Measurements from ENCODE around the gene PPFIBP2. TPM values are rescaled to one million over a fixed set of nuclear protein-coding genes. Genes with fewer than 3 reads are reported as not detected.

Gene PPFIBP2
- total RNA-seq, 4 donors from 2014 or later = 64.3 to 91.9 (median 71.6) TPM

DNA sequence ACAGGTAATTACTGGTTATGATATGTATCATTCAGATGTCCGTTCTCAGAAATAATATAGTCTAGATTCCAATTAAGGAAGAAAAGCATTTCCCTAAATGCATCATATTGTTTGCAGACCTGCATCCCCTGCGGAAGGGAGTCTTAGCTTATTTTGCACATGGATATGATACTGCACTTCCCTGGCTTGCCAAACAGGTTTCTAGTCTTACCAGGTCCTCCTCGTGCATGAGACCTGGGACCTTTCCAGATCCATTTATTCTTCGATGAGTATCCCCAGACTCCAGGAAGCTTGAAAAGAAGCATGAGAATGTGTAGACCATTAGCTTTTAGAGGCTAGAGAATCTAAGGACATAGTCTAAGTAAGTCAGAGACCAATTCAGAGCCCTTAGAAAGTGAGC lies 128.9 kb downstream of the PPFIBP2 start:
- peaks cover 14% of the 10 kb centered on the region in 2 donors for H3K36me3 ChIP-seq
- TF ChIP-seq POLR2A (IDR thresholded peaks at IDR 0.05) = no peak
- TF ChIP-seq, protein P1, sequence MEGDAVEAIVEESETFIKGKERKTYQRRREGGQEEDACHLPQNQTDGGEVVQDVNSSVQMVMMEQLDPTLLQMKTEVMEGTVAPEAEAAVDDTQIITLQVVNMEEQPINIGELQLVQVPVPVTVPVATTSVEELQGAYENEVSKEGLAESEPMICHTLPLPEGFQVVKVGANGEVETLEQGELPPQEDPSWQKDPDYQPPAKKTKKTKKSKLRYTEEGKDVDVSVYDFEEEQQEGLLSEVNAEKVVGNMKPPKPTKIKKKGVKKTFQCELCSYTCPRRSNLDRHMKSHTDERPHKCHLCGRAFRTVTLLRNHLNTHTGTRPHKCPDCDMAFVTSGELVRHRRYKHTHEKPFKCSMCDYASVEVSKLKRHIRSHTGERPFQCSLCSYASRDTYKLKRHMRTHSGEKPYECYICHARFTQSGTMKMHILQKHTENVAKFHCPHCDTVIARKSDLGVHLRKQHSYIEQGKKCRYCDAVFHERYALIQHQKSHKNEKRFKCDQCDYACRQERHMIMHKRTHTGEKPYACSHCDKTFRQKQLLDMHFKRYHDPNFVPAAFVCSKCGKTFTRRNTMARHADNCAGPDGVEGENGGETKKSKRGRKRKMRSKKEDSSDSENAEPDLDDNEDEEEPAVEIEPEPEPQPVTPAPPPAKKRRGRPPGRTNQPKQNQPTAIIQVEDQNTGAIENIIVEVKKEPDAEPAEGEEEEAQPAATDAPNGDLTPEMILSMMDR (IDR thresholded peaks at IDR 0.05) = no peak
- no peaks in the 10 kb centered on the region for H3K27me3 ChIP-seq
- H3K27ac ChIP-seq = peak overlapping the region; percentile 50 to 71 (median 62)
- intact Hi-C loops (cut with DNase I) = no loop called here
- 38 to 41% methylated on average over 4 of the region's 4 CpGs for WGBS, 2 donors
- no peaks in the 10 kb centered on the region for H3K9me3 ChIP-seq
- H3K4me3 ChIP-seq (replicated peaks in 1 of 3) = no peak overlapping the region
- H3K4me1 ChIP-seq = peaks cover 26 to 38% of the 10 kb centered on the region in 2 donors
- peak; percentile 44 to 60 for DNase-seq

DNA sequence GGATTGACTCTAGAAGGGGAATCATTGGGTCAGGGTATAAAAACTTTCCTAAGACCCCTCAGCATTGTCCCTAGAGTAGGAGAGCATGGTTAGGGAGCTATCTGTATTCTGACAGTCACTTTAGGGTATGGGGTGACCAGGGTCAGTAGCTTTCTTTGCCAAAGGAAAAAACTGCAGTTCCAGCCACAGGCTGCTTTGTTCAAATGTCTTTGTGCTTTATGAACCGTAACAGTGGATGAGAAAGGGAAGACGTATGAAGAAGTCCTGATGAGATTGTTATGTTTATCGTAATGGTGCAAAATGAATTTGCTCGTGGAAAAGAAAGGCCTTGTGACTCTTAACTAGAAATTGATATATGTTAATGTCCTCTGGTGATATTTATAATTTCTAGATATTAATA lies 129.5 kb downstream of the PPFIBP2 start:
- no peak for DNase-seq
- intact Hi-C loops (cut with DNase I) = no loop called here
- no peak for TF ChIP-seq POLR2A (IDR thresholded peaks at IDR 0.05)
- TF ChIP-seq, protein P1 (IDR thresholded peaks at IDR 0.05) = no peak
- no peaks in the 10 kb centered on the region for H3K27me3 ChIP-seq
- no peak overlapping the region for H3K4me3 ChIP-seq (replicated peaks in 1 of 3)
- peaks cover 14 to 17% of the 10 kb centered on the region in 2 donors for H3K36me3 ChIP-seq
- peak overlapping the region; percentile 50 to 71 (median 62) for H3K27ac ChIP-seq
- no peaks in the 10 kb centered on the region for H3K9me3 ChIP-seq
- peaks cover 24 to 33% of the 10 kb centered on the region in 2 donors for H3K4me1 ChIP-seq
- WGBS, 2 donors = 55 to 56% methylated on average over 4 of the region's 4 CpGs

DNA sequence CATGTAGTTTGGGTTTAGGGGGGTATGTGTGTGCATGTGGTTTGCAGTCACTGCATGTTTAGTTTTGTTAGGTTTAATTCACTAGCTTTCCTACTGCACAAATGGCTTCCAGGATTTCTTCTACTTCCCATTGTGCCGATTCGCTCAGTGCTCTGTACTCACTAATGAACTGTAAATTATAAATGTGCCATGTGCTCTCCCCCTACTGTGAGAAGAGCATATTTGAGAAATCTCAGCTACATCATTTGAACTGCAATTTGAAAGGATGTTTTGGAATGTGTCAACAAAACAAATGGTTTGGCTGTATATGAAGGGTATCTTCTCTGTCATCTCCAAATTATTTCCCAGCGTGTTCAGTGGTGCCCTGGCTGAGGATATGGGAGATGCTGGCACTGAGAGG lies 131.4 kb downstream of the PPFIBP2 start:
- no peak overlapping the region for H3K4me3 ChIP-seq (replicated peaks in 1 of 3)
- H3K36me3 ChIP-seq = peaks cover 29 to 32% of the 10 kb centered on the region in 2 donors
- WGBS, 2 donors = 95 to 97% methylated on average over 3 of the region's 3 CpGs
- intact Hi-C loops (cut with DNase I) = no loop called here
- H3K9me3 ChIP-seq = no peaks in the 10 kb centered on the region
- H3K4me1 ChIP-seq = peaks cover 14 to 15% of the 10 kb centered on the region in 2 donors
- TF ChIP-seq, protein P1 (IDR thresholded peaks at IDR 0.05) = no peak
- no peak for TF ChIP-seq POLR2A (IDR thresholded peaks at IDR 0.05)
- no peaks in the 10 kb centered on the region for H3K27me3 ChIP-seq
- no peak for DNase-seq
- no peak overlapping the region for H3K27ac ChIP-seq

DNA sequence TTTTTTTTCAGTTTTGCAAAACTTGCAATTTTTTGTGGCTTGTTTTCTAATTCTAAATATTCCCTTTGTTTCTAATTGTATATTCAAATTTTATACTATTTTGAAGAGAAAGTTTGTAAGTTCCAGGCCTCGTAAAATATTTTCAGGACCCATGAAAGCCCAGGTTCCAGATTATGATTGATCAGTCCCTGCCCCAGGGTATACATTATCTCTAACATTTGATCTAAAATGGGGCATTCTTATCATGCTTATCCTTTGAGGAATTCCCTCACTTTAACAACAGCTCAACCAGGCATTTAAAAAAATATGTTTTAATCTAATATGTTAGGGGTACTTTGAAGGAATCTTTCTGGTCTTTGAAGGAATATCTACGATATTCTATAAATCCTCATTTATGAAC lies 133.1 kb downstream of the PPFIBP2 start:
- H3K9me3 ChIP-seq = no peaks in the 10 kb centered on the region
- peaks cover 7 to 10% of the 10 kb centered on the region in 2 donors for H3K4me1 ChIP-seq
- TF ChIP-seq, protein P1 (IDR thresholded peaks at IDR 0.05) = no peak
- TF ChIP-seq POLR2A (IDR thresholded peaks at IDR 0.05) = no peak
- no peak for DNase-seq
- 96 to 97% methylated on average over 2 of the region's 2 CpGs for whole genome bisulfite sequencing, 2 donors
- H3K27ac ChIP-seq = no peak overlapping the region
- H3K27me3 ChIP-seq = no peaks in the 10 kb centered on the region
- intact Hi-C loops (cut with DNase I) = no loop called here
- H3K36me3 ChIP-seq = peaks cover 36 to 41% of the 10 kb centered on the region in 2 donors
- H3K4me3 ChIP-seq (replicated peaks in 1 of 3) = no peak overlapping the region

DNA sequence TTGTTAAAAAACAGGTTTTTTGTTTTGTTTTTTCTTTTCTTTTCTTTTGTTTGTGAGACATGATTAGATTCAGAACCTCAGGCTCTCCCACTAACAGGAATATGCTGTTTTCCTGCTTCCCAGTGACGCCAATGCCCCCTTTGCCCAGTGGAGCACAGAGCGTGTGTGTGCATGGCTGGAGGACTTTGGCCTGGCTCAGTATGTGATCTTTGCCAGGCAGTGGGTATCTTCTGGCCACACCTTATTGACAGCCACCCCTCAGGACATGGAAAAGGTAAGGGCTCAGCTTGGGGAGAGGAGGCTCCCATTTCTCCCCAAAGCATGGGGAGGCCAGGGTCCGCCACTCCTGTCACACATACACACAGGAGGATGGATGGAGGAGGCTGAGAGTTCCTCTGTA lies 134.5 kb downstream of the PPFIBP2 start:
- intact Hi-C loops (cut with DNase I) = no loop called here
- DNase-seq = no peak
- no peaks in the 10 kb centered on the region for H3K27me3 ChIP-seq
- TF ChIP-seq, protein P1 (IDR thresholded peaks at IDR 0.05) = no peak
- no peak for TF ChIP-seq POLR2A (IDR thresholded peaks at IDR 0.05)
- peaks cover 1% of the 10 kb centered on the region in 2 donors for H3K4me1 ChIP-seq
- H3K36me3 ChIP-seq = peaks cover 46 to 47% of the 10 kb centered on the region in 2 donors
- H3K4me3 ChIP-seq (replicated peaks in 1 of 3) = no peak overlapping the region
- no peaks in the 10 kb centered on the region for H3K9me3 ChIP-seq
- H3K27ac ChIP-seq = no peak overlapping the region
- whole genome bisulfite sequencing, 2 donors = 94 to 96% methylated on average over 3 of the region's 3 CpGs

Measured in thyroid gland (tissue), 4 donors.